Tibial artery (tissue), 4 donors: ENCODE measurements around the gene PRSS37.

Source experiments
- DNase-seq, 2 donors: peaks; one replicate each; pipeline ENCODE4 v3.0.0-alpha.2; 2019
- H3K27ac ChIP-seq, 2 donors: fragments of 200-600 bp; sonication (generic) in 1 of 2; 1 replicate in 1 of 2; 2 replicates in 1 of 2; pipeline ENCODE4 v1.5.1; 2018 to 2019; ENCODE audit warnings: mild to moderate bottlenecking in 1 of 2
- H3K27me3 ChIP-seq, 2 donors: fragments of 200-600 bp; sonication (generic) in 1 of 2; one replicate each; pipeline versions ENCODE4 v1.5.1 to v1.6.0; 2016 to 2019
- H3K36me3 ChIP-seq, 3 donors: fragments of 200-600 bp; sonication (generic) in 2 of 3; one replicate each; pipeline ENCODE4 v1.5.1; 2016 to 2019; ENCODE audit warnings: mild to moderate bottlenecking in 2 of 3
- H3K4me1 ChIP-seq, 4 donors: fragments of 200-600 bp; sonication (generic) in 2 of 4; 1 replicate in 3 of 4; 2 replicates in 1 of 4; pipeline ENCODE4 v1.5.1; 2016 to 2019
- H3K4me3 ChIP-seq, 2 donors: fragments of 200-600 bp; sonication (generic) in 1 of 2; 1 replicate in 1 of 2; 2 replicates in 1 of 2; pipeline ENCODE4 v1.5.1; 2018 to 2019; ENCODE audit warnings: mild to moderate bottlenecking in 2 of 2
- H3K9me3 ChIP-seq, 3 donors: fragments of 200-600 bp; sonication (generic) in 1 of 3; one replicate each; pipeline ENCODE4 v1.5.1; 2016 to 2019
- CTCF ChIP-seq, 2 experiments: fragments of 200-600 bp in 1 of 2; fragments of 450-650 bp in 1 of 2; IDR thresholded peaks; one replicate each; pipeline ENCODE4 v1.5.1; 2017 to 2019; ENCODE audit warnings: antibody characterized with exemption in 2 of 2, mild to moderate bottlenecking in 1 of 2, moderate library complexity in 1 of 2
- intact Hi-C: fragments of 100-400 bp; cut with DNase I; formaldehyde crosslinking; loops from one replicate; pipeline ENCODE4 v1.15.0; 2023; ENCODE audit warnings: low total_unique reads

Gene PRSS37

GRCh38 chr7:141792526-141792925, 48.8 kb downstream of the PRSS37 start:
- H3K4me3 ChIP-seq: no peak overlapping the region
- no peak for TF ChIP-seq CTCF (IDR thresholded peaks at IDR 0.05)
- peaks cover 12 to 22% (median 12%) of the 10 kb centered on the region in 3 donors for H3K36me3 ChIP-seq
- no peaks in the 10 kb centered on the region for H3K4me1 ChIP-seq
- no peak for DNase-seq
- H3K9me3 ChIP-seq: no peaks in the 10 kb centered on the region
- intact Hi-C loops: no loop called here
- no peak overlapping the region for H3K27ac ChIP-seq
- no peaks in the 10 kb centered on the region for H3K27me3 ChIP-seq

- no peaks in the 10 kb centered on the region for H3K9me3 ChIP-seq
- H3K27ac ChIP-seq: no peak within 1 kb of the TSS
- no peak for TF ChIP-seq CTCF (IDR thresholded peaks at IDR 0.05)
- peaks cover 12 to 24% (median 12%) of the 10 kb centered on the region in 3 donors for H3K36me3 ChIP-seq
- no peaks in the 10 kb centered on the region for H3K27me3 ChIP-seq
- intact Hi-C loops: no loop called here
- H3K4me1 ChIP-seq: no peaks in the 10 kb centered on the region
- DNase-seq: no peak
- H3K4me3 ChIP-seq: no peak within 1 kb of the TSS
Measured at GRCh38 chr7:141789917-141790316, 51.4 kb downstream of the PRSS37 start, which contains the start of gene TAS2R5. TSS of gene TAS2R5 (plus strand) at chr7:141790217. CDS start at chr7:141790362, 145 bp downstream.

GRCh38 chr7:141788296-141788695, 53.0 kb downstream of the PRSS37 start:
- intact Hi-C loops: no loop called here

More at GRCh38 chr7:141788296-141788695, 53.0 kb downstream of the PRSS37 start:
- TF ChIP-seq CTCF (IDR thresholded peaks at IDR 0.05): no peak
- no peaks in the 10 kb centered on the region for H3K27me3 ChIP-seq
- H3K4me1 ChIP-seq: no peaks in the 10 kb centered on the region
- H3K27ac ChIP-seq: no peak overlapping the region
- H3K9me3 ChIP-seq: no peaks in the 10 kb centered on the region
- no peak for DNase-seq
- no peak overlapping the region for H3K4me3 ChIP-seq
- H3K36me3 ChIP-seq: peaks cover 12 to 24% (median 12%) of the 10 kb centered on the region in 3 donors
